ENCODE results near the gene CDH22.

DNA sequence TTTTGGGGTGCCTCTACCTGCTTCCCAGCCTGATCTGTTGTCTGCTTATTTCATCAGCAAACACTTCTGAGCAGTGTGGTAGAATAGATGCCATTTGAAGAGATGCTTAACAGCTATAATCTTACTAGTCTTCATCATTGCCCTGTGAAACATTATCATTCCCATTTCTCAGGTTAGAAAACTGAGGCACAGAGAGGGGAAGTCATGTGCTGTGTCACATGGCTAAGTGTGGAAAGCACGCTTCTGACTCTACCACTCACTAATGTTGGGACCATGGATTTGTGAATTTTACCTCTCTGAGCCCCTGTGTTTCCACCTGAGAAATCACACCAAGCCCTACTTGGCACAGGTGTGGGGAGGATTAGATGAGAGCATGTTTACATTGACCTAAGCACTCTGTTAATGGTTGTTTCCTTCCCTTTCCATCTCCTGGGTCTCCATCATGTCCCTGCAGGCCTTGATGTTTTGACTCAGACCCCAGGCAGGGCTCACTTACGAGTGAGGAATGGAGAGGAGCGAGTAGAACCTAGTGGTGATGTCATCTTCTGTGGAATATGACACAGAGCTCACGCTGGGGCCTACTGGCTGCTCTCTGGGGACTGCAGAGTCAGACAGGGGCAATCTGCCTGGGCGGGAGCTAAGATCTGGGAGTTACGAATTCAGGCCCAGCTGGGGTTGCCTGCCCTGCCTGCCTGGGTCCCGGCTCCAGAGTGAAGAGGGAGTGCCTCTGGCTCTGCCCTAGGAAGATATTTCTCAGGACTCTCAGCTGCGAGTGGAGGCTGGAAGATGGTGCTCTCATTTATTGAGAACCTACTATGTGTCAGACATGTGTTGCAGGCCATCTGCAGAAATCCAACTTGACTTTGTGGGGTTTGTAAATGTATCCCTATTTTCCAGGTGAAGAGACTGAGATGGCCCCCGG, 64.3 kb downstream of the CDH22 start:
- TF ChIP-seq, protein P1, sequence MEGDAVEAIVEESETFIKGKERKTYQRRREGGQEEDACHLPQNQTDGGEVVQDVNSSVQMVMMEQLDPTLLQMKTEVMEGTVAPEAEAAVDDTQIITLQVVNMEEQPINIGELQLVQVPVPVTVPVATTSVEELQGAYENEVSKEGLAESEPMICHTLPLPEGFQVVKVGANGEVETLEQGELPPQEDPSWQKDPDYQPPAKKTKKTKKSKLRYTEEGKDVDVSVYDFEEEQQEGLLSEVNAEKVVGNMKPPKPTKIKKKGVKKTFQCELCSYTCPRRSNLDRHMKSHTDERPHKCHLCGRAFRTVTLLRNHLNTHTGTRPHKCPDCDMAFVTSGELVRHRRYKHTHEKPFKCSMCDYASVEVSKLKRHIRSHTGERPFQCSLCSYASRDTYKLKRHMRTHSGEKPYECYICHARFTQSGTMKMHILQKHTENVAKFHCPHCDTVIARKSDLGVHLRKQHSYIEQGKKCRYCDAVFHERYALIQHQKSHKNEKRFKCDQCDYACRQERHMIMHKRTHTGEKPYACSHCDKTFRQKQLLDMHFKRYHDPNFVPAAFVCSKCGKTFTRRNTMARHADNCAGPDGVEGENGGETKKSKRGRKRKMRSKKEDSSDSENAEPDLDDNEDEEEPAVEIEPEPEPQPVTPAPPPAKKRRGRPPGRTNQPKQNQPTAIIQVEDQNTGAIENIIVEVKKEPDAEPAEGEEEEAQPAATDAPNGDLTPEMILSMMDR (IDR thresholded peaks at IDR 0.05; ENCODE audit: poor library complexity, severe bottlenecking), result no peak
- TF ChIP-seq TAF1 (IDR thresholded peaks at IDR 0.05; ENCODE audit: low read depth), result no peak

Measured in neural cell (in vitro differentiated cells).